HG03442 (cell line): ENCODE data around the gene SIRT3.

Experiments used
- ATAC-seq: cut with Tn5 transposase; IDR thresholded peaks from one replicate; pipeline ENCODE4 v1.9.1; 2021; ENCODE audit warnings: mild to moderate bottlenecking, moderate library complexity; ENCODE audit not compliant: unreplicated experiment

The SIRT3 gene

DNA sequence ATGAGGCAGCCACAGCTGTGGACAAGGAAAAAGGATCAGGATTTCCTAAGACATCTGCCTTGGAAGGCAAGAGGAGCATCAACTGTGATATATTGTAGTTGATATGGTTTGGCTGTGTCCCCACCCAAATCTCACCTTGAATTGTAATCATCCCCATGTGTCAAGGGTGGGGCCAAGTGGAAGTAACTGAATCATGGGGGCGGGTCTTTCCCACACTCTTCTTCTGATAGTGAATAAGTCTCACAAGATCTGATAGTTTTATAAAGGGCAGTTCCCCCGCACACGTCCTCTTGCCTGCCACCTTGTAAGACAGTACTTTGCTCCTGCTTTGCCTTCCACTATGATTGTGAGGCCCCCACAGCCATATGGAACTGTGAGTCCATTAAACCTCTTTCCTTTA is 18.4 kb downstream of the SIRT3 start:
- no peak for ATAC-seq

GRCh38 chr11:216081-216974 is 19.8 kb downstream of the SIRT3 start:
- no peak for ATAC-seq

- ATAC-seq: no peak
Observed at GRCh38 chr11:215581-216037, 20.5 kb downstream of the SIRT3 start.

GRCh38 chr11:214083-214482 is 22.1 kb downstream of the SIRT3 start:
- no peak for ATAC-seq

DNA sequence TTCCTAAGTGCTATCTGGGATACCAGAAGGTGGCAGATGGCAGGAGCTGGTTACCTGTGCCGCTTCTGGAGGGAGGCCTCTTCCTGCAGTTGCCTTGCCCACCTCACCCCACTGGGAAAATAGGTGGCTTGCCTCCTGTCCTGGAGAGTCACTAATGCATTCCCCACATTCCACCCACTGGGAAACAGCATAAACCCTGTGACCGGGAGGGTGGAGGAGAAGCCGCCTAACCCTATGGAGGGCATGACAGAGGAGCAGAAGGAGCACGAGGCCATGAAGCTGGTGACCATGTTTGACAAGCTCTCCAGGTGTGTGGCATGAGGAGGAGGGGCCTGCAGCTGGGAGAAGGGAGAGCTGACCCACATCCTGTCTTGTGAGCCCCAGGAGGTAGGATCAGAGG is 23.0 kb downstream of the SIRT3 start:
- no peak for ATAC-seq

DNA sequence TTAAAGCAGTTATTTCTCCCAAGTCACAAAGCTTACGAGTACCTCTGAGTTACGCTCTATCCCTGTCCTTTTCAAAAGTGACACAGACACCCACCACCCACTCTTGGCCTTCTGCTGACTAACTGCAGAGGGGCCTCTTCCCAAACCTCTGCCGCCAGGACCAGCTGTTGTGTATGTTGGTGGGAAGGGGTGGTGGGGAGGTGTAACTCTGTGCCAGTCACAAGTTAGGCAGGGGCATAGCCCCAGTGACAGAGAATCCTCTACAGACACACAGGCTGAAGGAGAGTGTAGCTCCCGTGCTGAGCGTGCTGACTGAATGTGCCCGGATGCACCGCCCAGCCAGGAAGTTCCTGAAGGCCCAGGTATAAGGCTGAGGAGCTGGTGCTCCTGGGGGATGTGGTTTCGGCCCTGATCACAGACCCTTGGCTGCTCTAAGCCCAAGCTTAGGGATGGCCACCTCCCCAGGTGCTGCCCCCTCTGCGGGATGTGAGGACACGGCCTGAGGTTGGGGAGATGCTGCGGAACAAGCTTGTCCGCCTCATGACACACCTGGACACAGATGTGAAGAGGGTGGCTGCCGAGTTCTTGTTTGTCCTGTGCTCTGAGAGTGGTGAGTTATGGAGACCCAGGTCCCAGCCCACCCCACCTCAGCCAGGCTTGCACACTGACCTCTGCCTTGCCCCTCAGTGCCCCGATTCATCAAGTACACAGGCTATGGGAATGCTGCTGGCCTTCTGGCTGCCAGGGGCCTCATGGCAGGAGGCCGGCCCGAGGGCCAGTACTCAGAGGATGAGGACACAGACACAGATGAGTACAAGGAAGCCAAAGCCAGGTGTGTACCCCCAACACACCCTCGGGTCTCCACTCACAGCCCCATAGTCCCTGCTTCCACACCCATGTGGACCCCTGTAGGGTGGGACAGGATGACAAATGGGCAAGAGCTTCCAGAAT is 23.7 kb downstream of the SIRT3 start:
- no peak for ATAC-seq

DNA sequence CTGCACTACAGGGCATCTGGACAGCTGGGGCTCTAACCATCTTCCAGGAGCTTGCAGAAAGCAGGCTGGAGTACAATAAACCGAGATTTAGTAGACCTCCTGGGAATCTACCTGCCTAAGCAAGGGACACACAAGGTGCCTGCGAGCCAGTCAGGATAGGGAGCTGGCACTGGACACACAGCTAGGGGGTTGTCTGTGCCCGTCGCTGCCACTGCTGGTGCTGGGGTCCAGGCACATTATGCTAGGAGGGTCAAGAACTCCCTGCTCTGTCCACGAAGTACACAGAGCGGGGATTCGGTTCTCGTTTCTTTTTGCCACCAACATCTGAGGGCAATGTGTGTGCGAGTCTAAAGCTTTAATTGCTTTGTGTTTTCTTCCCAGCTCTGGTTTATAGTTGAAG is 24.4 kb downstream of the SIRT3 start:
- ATAC-seq: no peak

- ATAC-seq: no peak
Observed at GRCh38 chr11:211295-211694, 24.8 kb downstream of the SIRT3 start.

DNA sequence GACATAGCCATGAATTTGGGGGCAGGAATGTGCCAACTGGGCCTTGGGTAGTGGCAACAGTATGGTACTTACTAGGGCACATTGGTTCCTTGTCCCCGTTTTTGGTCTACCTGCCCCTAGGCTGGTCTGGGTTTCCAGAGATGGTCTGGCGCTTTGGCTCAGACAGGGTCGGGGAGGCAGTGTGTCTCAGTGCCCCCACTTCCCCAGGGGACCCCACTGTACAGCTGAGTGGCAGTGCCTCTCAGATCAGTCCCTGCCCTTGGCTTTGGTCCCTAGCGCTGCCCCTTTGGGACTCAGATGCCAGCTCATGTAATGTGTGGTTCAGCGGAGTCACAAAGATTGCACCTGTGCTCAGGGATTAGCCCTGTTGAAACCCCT is 25.4 kb downstream of the SIRT3 start:
- no peak for ATAC-seq

- ATAC-seq: no peak
Observed at GRCh38 chr11:210122-210802, 25.9 kb downstream of the SIRT3 start.

DNA sequence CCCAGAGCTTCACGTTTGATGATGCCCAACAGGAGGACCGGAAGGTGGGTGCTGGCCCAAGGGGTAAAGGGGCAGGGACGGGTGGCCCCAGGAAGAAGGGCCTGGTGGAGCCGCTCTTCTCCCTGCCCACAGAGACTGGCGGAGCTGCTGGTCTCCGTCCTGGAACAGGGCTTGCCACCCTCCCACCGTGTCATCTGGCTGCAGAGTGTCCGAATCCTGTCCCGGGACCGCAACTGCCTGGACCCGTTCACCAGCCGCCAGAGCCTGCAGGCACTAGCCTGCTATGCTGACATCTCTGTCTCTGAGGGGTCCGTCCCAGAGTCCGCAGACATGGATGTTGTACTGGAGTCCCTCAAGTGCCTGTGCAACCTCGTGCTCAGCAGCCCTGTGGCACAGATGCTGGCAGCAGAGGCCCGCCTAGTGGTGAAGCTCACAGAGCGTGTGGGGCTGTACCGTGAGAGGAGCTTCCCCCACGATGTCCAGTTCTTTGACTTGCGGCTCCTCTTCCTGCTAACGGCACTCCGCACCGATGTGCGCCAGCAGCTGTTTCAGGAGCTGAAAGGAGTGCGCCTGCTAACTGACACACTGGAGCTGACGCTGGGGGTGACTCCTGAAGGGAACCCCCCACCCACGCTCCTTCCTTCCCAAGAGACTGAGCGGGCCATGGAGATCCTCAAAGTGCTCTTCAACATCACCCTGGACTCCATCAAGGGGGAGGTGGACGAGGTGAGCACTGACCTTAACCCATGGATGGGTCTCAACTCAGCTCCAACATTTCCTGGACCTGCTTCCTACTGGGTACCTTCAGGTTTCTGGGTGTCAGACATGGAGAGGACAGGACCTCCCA is 26.6 kb downstream of the SIRT3 start:
- ATAC-seq: no peak

- ATAC-seq: no peak
Observed at GRCh38 chr11:208917-209260, 27.3 kb downstream of the SIRT3 start.

DNA sequence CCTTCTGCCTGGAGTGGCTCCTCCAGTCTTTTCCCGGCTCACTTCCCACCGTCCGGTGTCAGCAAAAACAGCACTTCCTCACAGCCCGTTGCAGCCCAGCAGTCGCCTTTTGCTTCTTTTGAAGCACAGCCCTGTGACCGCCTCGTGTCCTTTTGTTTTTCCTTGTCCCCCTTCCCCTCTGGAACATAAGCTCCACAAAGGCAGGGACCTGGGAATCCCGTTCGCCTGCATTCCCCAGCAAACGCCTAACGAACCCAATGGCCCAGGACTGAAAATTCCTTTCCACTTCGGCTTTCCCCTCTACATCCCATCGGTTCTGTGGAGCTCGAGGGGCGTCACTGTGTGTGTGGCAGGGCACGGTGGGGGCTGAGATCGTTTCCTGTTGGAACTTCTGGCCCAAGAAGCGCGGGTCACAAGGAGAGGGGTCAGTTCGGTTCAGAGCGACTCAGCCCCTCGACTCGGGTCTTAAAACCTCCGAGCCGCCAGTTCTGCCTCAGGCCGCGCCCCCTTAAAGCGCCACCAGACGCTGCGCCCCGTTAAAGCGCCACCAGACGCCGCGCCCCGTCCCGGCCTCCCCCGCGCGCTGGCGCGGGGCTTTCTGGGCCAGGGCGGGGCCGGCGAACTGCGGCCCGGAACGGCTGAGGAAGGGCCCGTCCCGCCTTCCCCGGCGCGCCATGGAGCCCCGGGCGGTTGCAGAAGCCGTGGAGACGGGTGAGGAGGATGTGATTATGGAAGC is 27.8 kb downstream of the SIRT3 start:
- ATAC-seq: peak; percentile 35

GRCh38 chr11:207863-208180 is 28.3 kb downstream of the SIRT3 start:
- no peak for ATAC-seq

- peak; percentile 71 for ATAC-seq
Observed at GRCh38 chr11:207208-207862, 28.8 kb downstream of the SIRT3 start, which contains the start of the genes BET1L and RIC8A. Gene BET1L (minus strand): TSS chr11:207399. CDS start chr11:207321, 78 bp downstream. Gene RIC8A (plus strand): TSS chr11:207708. CDS start chr11:208855, 1,147 bp downstream.

GRCh38 chr11:206526-207207 is 29.5 kb downstream of the SIRT3 start:
- no peak for ATAC-seq

DNA sequence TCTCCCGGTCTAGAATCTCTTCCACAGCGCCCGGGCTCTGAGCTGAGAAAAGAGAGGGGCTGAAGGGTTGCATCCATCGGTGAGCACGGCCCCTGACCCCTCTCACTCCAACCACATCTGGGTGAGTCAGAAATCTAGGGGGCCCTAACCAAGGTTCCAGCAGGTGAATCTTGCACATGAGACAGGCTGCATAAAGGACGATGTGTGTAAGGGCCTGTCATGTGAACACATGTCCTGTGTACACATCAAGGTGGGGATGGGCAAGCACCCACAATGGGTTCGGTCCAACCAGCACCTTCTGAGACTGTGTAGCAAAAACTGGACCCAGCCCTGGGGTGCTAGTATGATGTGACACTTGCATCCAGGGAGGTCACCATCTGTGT is 30.1 kb downstream of the SIRT3 start:
- ATAC-seq: no peak

DNA sequence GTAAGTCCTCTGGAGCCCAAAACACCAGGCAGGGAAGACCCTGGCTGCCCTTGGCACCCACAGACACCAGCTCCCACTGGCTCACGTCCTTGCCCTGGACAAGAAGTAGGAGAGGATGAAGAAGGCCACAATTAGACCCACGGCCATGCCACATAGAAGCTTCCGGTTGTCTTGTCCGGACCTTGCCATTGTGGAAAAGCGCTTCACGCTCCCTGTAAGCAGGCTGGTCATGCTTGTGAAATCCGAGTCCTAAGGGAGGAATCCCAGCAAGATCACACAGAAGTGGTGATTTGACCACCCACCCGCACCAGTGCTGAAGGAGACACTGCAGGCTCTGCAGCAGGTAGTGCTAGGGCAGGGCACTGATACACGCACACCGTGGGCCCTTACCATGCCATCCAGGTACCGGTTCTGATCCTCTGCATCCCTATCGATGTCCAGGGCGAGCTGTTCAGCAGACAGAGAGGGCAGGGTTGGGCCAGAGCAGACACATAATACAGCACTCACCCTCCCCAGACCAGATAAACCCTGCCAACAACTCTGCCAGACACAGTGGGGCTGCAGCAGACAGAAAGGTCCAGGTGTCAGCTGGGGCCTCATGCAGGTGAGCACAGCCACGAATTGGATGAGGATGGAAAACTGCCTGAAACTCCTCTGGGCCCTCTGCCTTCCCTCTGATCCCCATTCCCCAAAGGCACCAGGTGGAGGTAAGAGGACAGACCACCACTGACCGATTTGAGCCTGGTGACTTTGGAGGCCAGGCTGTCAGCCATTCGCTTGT is 30.7 kb downstream of the SIRT3 start:
- no peak for ATAC-seq
